ENCODE measurements around the gene TMPRSS9.

The TMPRSS9 gene

DNA sequence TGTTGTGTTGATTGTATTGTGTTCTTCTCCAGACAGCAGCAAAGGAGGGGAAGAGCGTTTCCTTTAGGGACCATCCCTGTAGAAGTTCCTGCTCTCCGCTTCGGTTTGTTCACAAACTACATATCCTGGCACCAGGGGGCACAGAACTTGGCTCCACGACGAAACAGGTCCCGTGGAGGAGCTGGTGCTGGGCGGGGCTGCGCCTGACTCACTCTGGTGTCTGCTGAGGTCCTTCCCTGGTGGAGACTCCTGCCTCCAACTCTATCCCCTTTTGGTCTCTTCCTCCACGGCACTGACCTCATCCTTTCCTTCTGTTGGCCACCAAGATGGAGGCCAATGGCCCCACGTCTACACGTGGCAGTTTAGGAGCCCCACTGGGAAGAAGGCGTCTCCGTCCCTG is 14.7 kb downstream of the TMPRSS9 start (continued):
- TF ChIP-seq ZEB2 (tag by site-specific recombination; IDR thresholded peaks at IDR 0.05) = no peak

- no peaks in the 10 kb centered on the region for H3K36me3 ChIP-seq (ENCODE audit: control insufficient read depth in 2 of 2, insufficient read depth in 1 of 2, low read length in 2 of 2)
- no peaks in the 10 kb centered on the region for H3K9me3 ChIP-seq (ENCODE audit: control insufficient read depth, insufficient read depth, low read depth, low read length)
- TF ChIP-seq ZIC2 (tag by site-specific recombination; IDR thresholded peaks at IDR 0.05) = no peak
- no peak for TF ChIP-seq ZNF624 (tag by site-specific recombination; IDR thresholded peaks at IDR 0.05)
- TF ChIP-seq ZNF274 (IDR thresholded peaks at IDR 0.05; ENCODE audit: low read length) = no peak
- no peak for TF ChIP-seq ZNF274 (tag by site-specific recombination; IDR thresholded peaks at IDR 0.05; ENCODE audit: borderline replicate concordance)
- TF ChIP-seq SP7 (tag by site-specific recombination; IDR thresholded peaks at IDR 0.05) = no peak
- no peak for TF ChIP-seq ZNF169 (tag by site-specific recombination; IDR thresholded peaks at IDR 0.05)
- TF ChIP-seq ZBTB48 (tag by site-specific recombination; IDR thresholded peaks at IDR 0.05) = 0 out of 2 replicates have a peak, but pooled peaks have one; percentile 30
- no peak for TF ChIP-seq ZNF561 (tag by site-specific recombination; IDR thresholded peaks at IDR 0.05; ENCODE audit: borderline replicate concordance)
- no peak for TF ChIP-seq ZNF510 (tag by site-specific recombination; IDR thresholded peaks at IDR 0.05; ENCODE audit: insufficient replicate concordance)
- peak; percentile 78 for TF ChIP-seq SP2 (tag by site-specific recombination; IDR thresholded peaks at IDR 0.05)
- TF ChIP-seq WT1 (tag by site-specific recombination; IDR thresholded peaks at IDR 0.05) = no peak
- peak; percentile 95 for TF ChIP-seq ZNF549 (tag by site-specific recombination; IDR thresholded peaks at IDR 0.05)
- H3K4me1 ChIP-seq (ENCODE audit: control insufficient read depth, insufficient read depth, low read length) = no peaks in the 10 kb centered on the region
- ChIA-PET CTCF (no interaction called here), POLR2A (interaction anchor here (0.6 kb wide), 1 partner anchor 1440 kb away, joined by 5 read pairs; no protein-coding TSS in a partner anchor)
- no peak overlapping the region for H3K27ac ChIP-seq (ENCODE audit: extremely low read depth, low read depth, low read length)
- H3K4me3 ChIP-seq (ENCODE audit: low read depth, low read length) = no peak overlapping the region
These were observed 15.5 kb downstream of the TMPRSS9 start for GRCh38 chr19:2375353-2376121.

DNA sequence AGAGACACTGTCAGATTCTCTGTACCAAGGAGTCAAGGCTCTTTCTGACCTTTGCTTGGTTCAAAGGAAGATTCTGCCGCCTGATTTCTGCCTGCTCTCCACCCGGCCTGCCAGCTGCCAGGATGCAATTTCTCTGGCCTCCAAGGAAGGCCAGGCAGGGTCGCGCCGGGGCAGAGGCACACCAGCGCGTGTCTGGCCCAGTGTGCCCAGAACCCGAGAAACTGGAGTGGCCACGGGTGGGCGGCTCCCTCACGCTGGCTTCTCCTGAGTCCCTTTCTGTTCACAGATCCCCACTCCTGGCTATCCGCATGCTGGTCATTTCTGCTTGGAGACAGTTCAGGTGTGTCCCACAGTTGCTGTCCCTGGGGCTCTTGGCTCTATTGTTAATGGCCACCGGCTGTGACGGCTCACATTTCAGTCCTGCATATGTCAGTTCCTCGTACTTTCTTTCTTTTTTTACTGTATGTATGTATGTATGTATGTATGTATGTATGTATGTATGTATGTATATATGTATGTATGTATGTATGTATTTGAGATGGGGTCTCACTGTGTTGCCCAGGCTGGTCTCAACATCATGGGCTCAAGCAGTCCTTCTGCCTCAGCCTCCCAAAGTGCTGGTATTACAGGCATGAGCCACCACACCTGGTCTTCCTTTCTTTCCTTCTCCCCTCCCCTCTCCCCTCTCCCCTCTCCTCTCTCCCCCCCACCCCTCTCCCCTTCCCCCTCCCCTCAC is 16.9 kb downstream of the TMPRSS9 start:
- TF ChIP-seq ZNF121 (tag by site-specific recombination; IDR thresholded peaks at IDR 0.05) (peak; percentile 86), KLF16 (tag by site-specific recombination; IDR thresholded peaks at IDR 0.05) (no peak), ZNF433 (tag by site-specific recombination; IDR thresholded peaks at IDR 0.05; ENCODE audit: low read depth) (no peak), KLF17 (tag by site-specific recombination; IDR thresholded peaks at IDR 0.05) (no peak), BCL11A (tag by site-specific recombination; IDR thresholded peaks at IDR 0.05; ENCODE audit: low read depth) (no peak)
- TF ChIP-seq, protein P1, sequence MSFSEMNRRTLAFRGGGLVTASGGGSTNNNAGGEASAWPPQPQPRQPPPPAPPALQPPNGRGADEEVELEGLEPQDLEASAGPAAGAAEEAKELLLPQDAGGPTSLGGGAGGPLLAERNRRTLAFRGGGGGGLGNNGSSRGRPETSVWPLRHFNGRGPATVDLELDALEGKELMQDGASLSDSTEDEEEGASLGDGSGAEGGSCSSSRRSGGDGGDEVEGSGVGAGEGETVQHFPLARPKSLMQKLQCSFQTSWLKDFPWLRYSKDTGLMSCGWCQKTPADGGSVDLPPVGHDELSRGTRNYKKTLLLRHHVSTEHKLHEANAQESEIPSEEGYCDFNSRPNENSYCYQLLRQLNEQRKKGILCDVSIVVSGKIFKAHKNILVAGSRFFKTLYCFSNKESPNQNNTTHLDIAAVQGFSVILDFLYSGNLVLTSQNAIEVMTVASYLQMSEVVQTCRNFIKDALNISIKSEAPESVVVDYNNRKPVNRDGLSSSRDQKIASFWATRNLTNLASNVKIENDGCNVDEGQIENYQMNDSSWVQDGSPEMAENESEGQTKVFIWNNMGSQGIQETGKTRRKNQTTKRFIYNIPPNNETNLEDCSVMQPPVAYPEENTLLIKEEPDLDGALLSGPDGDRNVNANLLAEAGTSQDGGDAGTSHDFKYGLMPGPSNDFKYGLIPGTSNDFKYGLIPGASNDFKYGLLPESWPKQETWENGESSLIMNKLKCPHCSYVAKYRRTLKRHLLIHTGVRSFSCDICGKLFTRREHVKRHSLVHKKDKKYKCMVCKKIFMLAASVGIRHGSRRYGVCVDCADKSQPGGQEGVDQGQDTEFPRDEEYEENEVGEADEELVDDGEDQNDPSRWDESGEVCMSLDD (tag by site-specific recombination; IDR thresholded peaks at IDR 0.05) = no peak
- H3K36me3 ChIP-seq (ENCODE audit: control insufficient read depth in 2 of 2, insufficient read depth in 1 of 2, low read length in 2 of 2) = no peaks in the 10 kb centered on the region
- ChIA-PET CTCF (no interaction called here), POLR2A (no interaction called here)
- H3K4me3 ChIP-seq (ENCODE audit: low read depth, low read length) = no peak overlapping the region
- H3K9me3 ChIP-seq (ENCODE audit: control insufficient read depth, insufficient read depth, low read depth, low read length) = no peaks in the 10 kb centered on the region
- H3K27ac ChIP-seq (ENCODE audit: extremely low read depth, low read depth, low read length) = no peak overlapping the region
- H3K4me1 ChIP-seq (ENCODE audit: control insufficient read depth, insufficient read depth, low read length) = no peaks in the 10 kb centered on the region

Data from HEK293 (cell line).